Liver (tissue), 3 donors: ENCODE data around the gene KAZN.

Experiments used
- EGR1 ChIP-seq, 2 donors: IDR thresholded peaks; 2 replicates each; pipeline ENCODE4 v1.6.1; 2016 to 2018; ENCODE audit warnings: antibody characterized with exemption in 2 of 2, low read depth in 2 of 2
- GABPA ChIP-seq, 2 donors: IDR thresholded peaks in 1 of 2; conservative IDR thresholded peaks in 1 of 2; 2 replicates each; pipeline ENCODE4 v1.6.1; 2016; ENCODE audit warnings: antibody characterized with exemption in 2 of 2, mild to moderate bottlenecking in 1 of 2, moderate library complexity in 1 of 2
- NR2F2 ChIP-seq: IDR thresholded peaks from 2 replicates; pipeline ENCODE4 v1.6.1; 2016; ENCODE audit warnings: antibody characterized with exemption
- RAD21 ChIP-seq, 2 donors: IDR thresholded peaks; 2 replicates each; pipeline ENCODE4 v1.6.1; 2016; ENCODE audit warnings: antibody characterized with exemption in 2 of 2, mild to moderate bottlenecking in 2 of 2
- REST ChIP-seq: IDR thresholded peaks from 2 replicates; pipeline ENCODE4 v1.6.1; 2016; ENCODE audit warnings: antibody characterized with exemption, mild to moderate bottlenecking
- RXRA ChIP-seq, 2 donors: IDR thresholded peaks; 2 replicates each; pipeline ENCODE4 v1.6.1; 2017 to 2018; ENCODE audit warnings: antibody characterized with exemption in 2 of 2, mild to moderate bottlenecking in 1 of 2
- SP1 ChIP-seq: IDR thresholded peaks from 2 replicates; pipeline ENCODE4 v1.6.1; 2018; ENCODE audit warnings: antibody characterized with exemption, mild to moderate bottlenecking
- TAF1 ChIP-seq: conservative IDR thresholded peaks from 2 replicates; pipeline ENCODE4 v1.6.1; 2016; ENCODE audit warnings: antibody characterized with exemption, mild to moderate bottlenecking
- TF ChIP-seq, protein P1 (sequence below): fragments of 150-350 bp; IDR thresholded peaks from 2 replicates; pipeline ENCODE4 v1.5.1; 2017; ENCODE audit warnings: improper control_type of control experiment, low read depth, low read length; ENCODE audit not compliant: missing input control
- TF ChIP-seq, protein P2 (sequence below): IDR thresholded peaks from 2 replicates; pipeline ENCODE4 v1.6.1; 2016; ENCODE audit warnings: antibody characterized with exemption
- TF ChIP-seq, protein P3 (sequence below): IDR thresholded peaks from 2 replicates; pipeline ENCODE4 v1.6.1; 2016; ENCODE audit warnings: antibody characterized with exemption
- TF ChIP-seq, protein P4 (sequence below): IDR thresholded peaks from 2 replicates; pipeline ENCODE4 v1.6.1; 2016; ENCODE audit warnings: antibody characterized with exemption
- donor health status: healthy.
- donor health status: healthy.

GRCh38 chr1:14572861-14573260 lies 25.6 kb upstream of the KAZN start:
- TF ChIP-seq GABPA (IDR thresholded peaks at IDR 0.05 in 1 of 2, conservative IDR thresholded peaks at IDR 0.05 in 1 of 2) (no peak), RAD21 (IDR thresholded peaks at IDR 0.05) (no peak), REST (no peak), NR2F2 (no peak), TAF1 (no peak), EGR1 (IDR thresholded peaks at IDR 0.05; ENCODE audit: low read depth in 2 of 2) (no peak), RXRA (IDR thresholded peaks at IDR 0.05) (no peak), SP1 (no peak)
- TF ChIP-seq, protein P1, sequence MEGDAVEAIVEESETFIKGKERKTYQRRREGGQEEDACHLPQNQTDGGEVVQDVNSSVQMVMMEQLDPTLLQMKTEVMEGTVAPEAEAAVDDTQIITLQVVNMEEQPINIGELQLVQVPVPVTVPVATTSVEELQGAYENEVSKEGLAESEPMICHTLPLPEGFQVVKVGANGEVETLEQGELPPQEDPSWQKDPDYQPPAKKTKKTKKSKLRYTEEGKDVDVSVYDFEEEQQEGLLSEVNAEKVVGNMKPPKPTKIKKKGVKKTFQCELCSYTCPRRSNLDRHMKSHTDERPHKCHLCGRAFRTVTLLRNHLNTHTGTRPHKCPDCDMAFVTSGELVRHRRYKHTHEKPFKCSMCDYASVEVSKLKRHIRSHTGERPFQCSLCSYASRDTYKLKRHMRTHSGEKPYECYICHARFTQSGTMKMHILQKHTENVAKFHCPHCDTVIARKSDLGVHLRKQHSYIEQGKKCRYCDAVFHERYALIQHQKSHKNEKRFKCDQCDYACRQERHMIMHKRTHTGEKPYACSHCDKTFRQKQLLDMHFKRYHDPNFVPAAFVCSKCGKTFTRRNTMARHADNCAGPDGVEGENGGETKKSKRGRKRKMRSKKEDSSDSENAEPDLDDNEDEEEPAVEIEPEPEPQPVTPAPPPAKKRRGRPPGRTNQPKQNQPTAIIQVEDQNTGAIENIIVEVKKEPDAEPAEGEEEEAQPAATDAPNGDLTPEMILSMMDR, result no peak
- TF ChIP-seq, protein P2, sequence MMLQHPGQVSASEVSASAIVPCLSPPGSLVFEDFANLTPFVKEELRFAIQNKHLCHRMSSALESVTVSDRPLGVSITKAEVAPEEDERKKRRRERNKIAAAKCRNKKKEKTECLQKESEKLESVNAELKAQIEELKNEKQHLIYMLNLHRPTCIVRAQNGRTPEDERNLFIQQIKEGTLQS, result no peak
- TF ChIP-seq, protein P3, sequence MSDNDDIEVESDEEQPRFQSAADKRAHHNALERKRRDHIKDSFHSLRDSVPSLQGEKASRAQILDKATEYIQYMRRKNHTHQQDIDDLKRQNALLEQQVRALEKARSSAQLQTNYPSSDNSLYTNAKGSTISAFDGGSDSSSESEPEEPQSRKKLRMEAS, result no peak
- TF ChIP-seq, protein P4, sequence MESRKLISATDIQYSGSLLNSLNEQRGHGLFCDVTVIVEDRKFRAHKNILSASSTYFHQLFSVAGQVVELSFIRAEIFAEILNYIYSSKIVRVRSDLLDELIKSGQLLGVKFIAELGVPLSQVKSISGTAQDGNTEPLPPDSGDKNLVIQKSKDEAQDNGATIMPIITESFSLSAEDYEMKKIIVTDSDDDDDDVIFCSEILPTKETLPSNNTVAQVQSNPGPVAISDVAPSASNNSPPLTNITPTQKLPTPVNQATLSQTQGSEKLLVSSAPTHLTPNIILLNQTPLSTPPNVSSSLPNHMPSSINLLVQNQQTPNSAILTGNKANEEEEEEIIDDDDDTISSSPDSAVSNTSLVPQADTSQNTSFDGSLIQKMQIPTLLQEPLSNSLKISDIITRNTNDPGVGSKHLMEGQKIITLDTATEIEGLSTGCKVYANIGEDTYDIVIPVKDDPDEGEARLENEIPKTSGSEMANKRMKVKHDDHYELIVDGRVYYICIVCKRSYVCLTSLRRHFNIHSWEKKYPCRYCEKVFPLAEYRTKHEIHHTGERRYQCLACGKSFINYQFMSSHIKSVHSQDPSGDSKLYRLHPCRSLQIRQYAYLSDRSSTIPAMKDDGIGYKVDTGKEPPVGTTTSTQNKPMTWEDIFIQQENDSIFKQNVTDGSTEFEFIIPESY, result no peak
